Gastrocnemius medialis (tissue), 4 donors: Measurements from ENCODE around the gene RXRA. TPM values are rescaled to one million over a fixed set of nuclear protein-coding genes. Genes with fewer than 3 reads are reported as not detected.

Experiments used
- ATAC-seq, 2 donors: fragments of 150-250 bp; one replicate each; pipeline ENCODE4 v1.9.1; 2016
- DNase-seq, 2 donors: peaks; one replicate each; pipeline ENCODE4 v3.0.0-alpha.2; 2019
- H3K27ac ChIP-seq, 4 donors: fragments of 200-600 bp; sonication (generic); 1 replicate in 1 of 4; 2 replicates in 3 of 4; pipeline ENCODE4 v1.5.1; 2016 to 2018; ENCODE audit warnings: mild to moderate bottlenecking in 2 of 4, moderate library complexity in 1 of 4
- H3K27me3 ChIP-seq, 3 donors: fragments of 200-600 bp; sonication (generic) in 2 of 3; 1 replicate in 1 of 3; 2 replicates in 2 of 3; pipeline versions ENCODE4 v1.5.1 to v1.6.0; 2016 to 2019; ENCODE audit warnings: mild to moderate bottlenecking in 1 of 3, moderate library complexity in 1 of 3
- H3K36me3 ChIP-seq, 2 donors: fragments of 200-600 bp; sonication (generic) in 1 of 2; one replicate each; pipeline ENCODE4 v1.5.1; 2017 to 2018
- H3K4me1 ChIP-seq, 2 donors: fragments of 200-600 bp; sonication (generic) in 1 of 2; one replicate each; pipeline ENCODE4 v1.5.1; 2016 to 2017; ENCODE audit warnings: mild to moderate bottlenecking in 2 of 2
- H3K4me3 ChIP-seq, 4 donors: fragments of 200-600 bp; sonication (generic) in 3 of 4; 1 replicate in 1 of 4; 2 replicates in 3 of 4; pipeline ENCODE4 v1.5.1; 2016 to 2019; ENCODE audit warnings: mild to moderate bottlenecking in 2 of 4
- H3K9me3 ChIP-seq, 3 donors: fragments of 200-600 bp; sonication (generic) in 2 of 3; 1 replicate in 1 of 3; 2 replicates in 2 of 3; pipeline ENCODE4 v1.5.1; 2016 to 2019
- CTCF ChIP-seq, 5 experiments: fragments of 450-650 bp in 3 of 5; fragments of 200-600 bp in 2 of 5; sonication (generic) in 2 of 5; IDR thresholded peaks in 4 of 5; conservative IDR thresholded peaks in 1 of 5; 1 replicate in 4 of 5; 2 replicates in 1 of 5; pipeline ENCODE4 v1.5.1; 2016 to 2019; ENCODE audit warnings: antibody characterized with exemption in 5 of 5, mild to moderate bottlenecking in 3 of 5, moderate library complexity in 3 of 5
- POLR2A ChIP-seq, 2 donors: fragments of 450-650 bp; IDR thresholded peaks; one replicate each; pipeline ENCODE4 v1.6.1; 2017; ENCODE audit warnings: antibody characterized with exemption in 2 of 2, mild to moderate bottlenecking in 2 of 2, moderate library complexity in 2 of 2
- in situ Hi-C, 4 donors: fragments of 200-750 bp; cut with MboI; loops; one replicate each; pipeline versions ENCODE4 v1.15.0 to v1.8.0; 2017; ENCODE audit warnings: low sequenced_read_pairs in 4 of 4
- intact Hi-C: fragments of 100-400 bp; cut with DNase I; formaldehyde crosslinking; loops from one replicate; pipeline ENCODE4 v1.15.1; 2023; ENCODE audit warnings: low total_unique reads
- total RNA-seq, 4 donors: library from RNA; depleted of rRNA; stranded (reverse); fragments of >200 nt; gene quantifications; one replicate each; pipeline versions ENCODE4 v1.1.0 to v1.2.3, GENCODE V29; 2016

Gene RXRA
- total RNA-seq, 4 donors from 2014 or later: 70.8 to 224 (median 160) TPM

GRCh38 chr9:134364391-134365114 lies 38.3 kb downstream of the RXRA start:
- no peaks in the 10 kb centered on the region for H3K9me3 ChIP-seq
- no peak for DNase-seq
- H3K36me3 ChIP-seq: no peaks in the 10 kb centered on the region
- ATAC-seq: no peak
- no peak overlapping the region for H3K4me3 ChIP-seq
- peak overlapping the region; percentile 92 to 97 (median 96) for H3K27ac ChIP-seq
- peaks cover 77 to 84% of the 10 kb centered on the region in 2 donors for H3K4me1 ChIP-seq
- in situ Hi-C loops: no loop called here
- H3K27me3 ChIP-seq: no peaks in the 10 kb centered on the region
- intact Hi-C loops: loop anchor here (5.0 kb wide), 1 partner anchor 82 kb away; no protein-coding TSS in a partner anchor
- peak in 4 of 5 experiments; percentile 21 to 45 (median 42) for TF ChIP-seq CTCF (IDR thresholded peaks at IDR 0.05 in 4 of 5, conservative IDR thresholded peaks at IDR 0.05 in 1 of 5)
- no peak for TF ChIP-seq POLR2A (IDR thresholded peaks at IDR 0.05)

DNA sequence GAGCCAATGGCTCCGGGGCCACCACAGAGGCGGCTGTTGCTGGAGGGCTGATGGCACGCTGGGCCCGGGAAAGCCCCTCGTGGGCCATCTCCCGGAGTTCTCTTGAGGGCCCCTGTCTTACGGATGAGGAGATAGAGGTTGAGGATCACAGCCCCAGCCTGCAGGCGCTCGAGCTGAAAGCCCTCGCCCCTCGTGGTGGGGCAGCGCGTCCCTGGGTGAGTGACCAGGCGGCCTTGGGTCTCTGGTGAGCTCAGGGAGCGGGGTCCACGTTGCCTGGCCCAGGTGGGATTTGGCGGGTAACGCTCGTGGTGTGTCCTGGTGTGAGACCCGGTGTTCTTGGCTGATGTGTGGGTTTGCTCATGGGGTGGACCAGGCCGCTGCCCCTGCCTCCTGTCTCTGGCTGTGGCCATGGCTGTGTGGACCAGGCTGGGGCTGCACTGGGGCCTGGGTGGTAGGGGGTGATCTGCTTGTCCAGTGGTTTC lies 38.9 kb downstream of the RXRA start:
- peaks cover 83 to 84% of the 10 kb centered on the region in 2 donors for H3K4me1 ChIP-seq
- H3K27ac ChIP-seq: peak overlapping the region; percentile 92 to 97 (median 96)
- TF ChIP-seq POLR2A (IDR thresholded peaks at IDR 0.05) (no peak), CTCF (IDR thresholded peaks at IDR 0.05 in 4 of 5, conservative IDR thresholded peaks at IDR 0.05 in 1 of 5) (no peak)
- H3K9me3 ChIP-seq: no peaks in the 10 kb centered on the region
- intact Hi-C loops: no loop called here
- no peak overlapping the region for H3K4me3 ChIP-seq
- DNase-seq: peak in 1 of 2 donors; percentile 40
- no peak for ATAC-seq
- in situ Hi-C loops: no loop called here
- no peaks in the 10 kb centered on the region for H3K27me3 ChIP-seq
- H3K36me3 ChIP-seq: no peaks in the 10 kb centered on the region

DNA sequence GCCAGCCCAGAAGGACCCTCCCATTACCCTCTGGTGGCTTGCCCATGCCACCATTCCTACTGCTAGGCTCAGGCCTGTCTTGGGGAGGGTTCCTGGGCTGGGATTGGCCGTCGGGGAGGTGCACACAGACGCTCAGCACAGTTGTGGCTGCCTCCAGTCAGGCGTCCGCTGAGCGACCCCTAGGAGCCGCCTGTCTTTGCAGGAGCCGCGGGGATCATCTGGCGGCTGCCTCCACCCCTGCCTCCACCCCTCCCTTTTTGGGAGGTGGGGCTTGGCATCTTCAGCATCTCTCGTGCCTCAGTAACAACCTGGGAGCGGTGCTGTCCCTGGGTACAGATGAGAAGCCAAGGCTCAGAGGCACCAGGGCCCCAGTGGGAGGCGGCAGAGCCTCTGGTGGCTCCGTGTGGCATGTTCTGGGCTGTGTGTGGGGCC lies 39.6 kb downstream of the RXRA start:
- no peaks in the 10 kb centered on the region for H3K36me3 ChIP-seq
- H3K9me3 ChIP-seq: no peaks in the 10 kb centered on the region
- in situ Hi-C loops (no loop called here), intact Hi-C loops (loop anchor here (1.0 to 2.0 kb wide), 2 partner anchors 40 to 77 kb away; partner anchors contain the start of gene RXRA)
- H3K27ac ChIP-seq: peak overlapping the region; percentile 92 to 97 (median 96)
- TF ChIP-seq CTCF (IDR thresholded peaks at IDR 0.05 in 4 of 5, conservative IDR thresholded peaks at IDR 0.05 in 1 of 5): peak in 2 of 5 experiments; percentile 31 to 47
- TF ChIP-seq POLR2A (IDR thresholded peaks at IDR 0.05): no peak
- H3K27me3 ChIP-seq: no peaks in the 10 kb centered on the region
- peaks cover 83 to 84% of the 10 kb centered on the region in 2 donors for H3K4me1 ChIP-seq
- ATAC-seq: peak; percentile 75 to 78
- peak overlapping the region; percentile 30 to 41 (median 38) for H3K4me3 ChIP-seq
- peak; percentile 86 to 97 for DNase-seq

DNA sequence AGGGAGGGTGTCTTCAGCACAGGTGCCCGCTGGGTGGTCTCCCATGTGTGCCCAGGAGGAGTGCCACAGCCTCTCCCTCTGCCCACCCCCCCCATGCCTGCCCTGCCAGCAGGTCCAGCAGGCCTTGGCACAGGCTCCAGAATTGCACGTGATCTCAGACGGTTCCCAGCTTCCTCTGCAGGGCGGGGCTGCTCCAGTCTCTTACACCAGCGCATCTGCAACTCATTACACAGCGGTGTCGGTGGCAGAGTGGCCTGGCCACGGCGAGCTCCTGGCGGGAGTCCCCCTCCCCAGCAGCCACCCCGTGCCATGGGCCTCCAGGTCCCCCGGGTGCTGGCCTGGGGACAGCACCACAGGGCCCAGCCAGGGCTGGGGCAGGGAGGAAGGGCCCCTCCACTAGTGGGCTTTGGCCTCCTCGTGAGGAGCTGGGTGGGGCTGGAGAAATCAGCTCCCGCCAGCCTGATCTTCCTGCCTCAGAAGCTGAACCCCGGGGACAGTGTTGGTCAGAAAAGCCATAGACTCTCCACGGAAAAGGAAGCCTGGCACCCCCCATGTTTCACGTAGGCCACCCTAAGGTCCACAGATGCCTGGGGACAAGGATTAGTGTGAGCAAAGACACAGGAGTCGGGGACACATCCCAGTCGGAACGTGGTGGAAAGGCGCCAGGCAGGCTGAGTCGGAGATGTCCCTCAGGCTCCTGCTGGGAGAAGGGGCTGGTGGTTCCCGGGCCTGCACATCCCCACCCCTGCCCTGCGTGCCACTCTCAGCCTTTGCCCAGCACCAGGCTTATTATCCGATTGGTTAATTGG lies 40.2 kb downstream of the RXRA start:
- Histone ChIP-seq H3K4me3 (peak overlapping the region; percentile 30 to 41 (median 38)), H3K36me3 (no peaks in the 10 kb centered on the region), H3K4me1 (peaks cover 85 to 90% of the 10 kb centered on the region in 2 donors), H3K9me3 (no peaks in the 10 kb centered on the region), H3K27me3 (no peaks in the 10 kb centered on the region), H3K27ac (peak overlapping the region; percentile 92 to 97 (median 96))
- ATAC-seq (peak; percentile 80), DNase-seq (peak; percentile 92 to 97)
- intact Hi-C loops: loop anchor here (1.0 to 2.0 kb wide), 2 partner anchors 40 to 76 kb away; partner anchors contain the start of gene RXRA
- no peak for TF ChIP-seq CTCF (IDR thresholded peaks at IDR 0.05 in 4 of 5, conservative IDR thresholded peaks at IDR 0.05 in 1 of 5)
- TF ChIP-seq POLR2A (IDR thresholded peaks at IDR 0.05): peak in 1 of 2 donors; percentile 92
- in situ Hi-C loops: no loop called here
